MM.1S (cell line): Measurements from ENCODE around the gene LINC00305.

Experiments used
- CTCF ChIP-seq: fragments of 300-600 bp; sonication (generic); IDR thresholded peaks from 2 replicates; pipeline ENCODE4 v1.5.1; 2016; ENCODE audit warnings: antibody characterized with exemption, low read length, mixed read lengths
- EZH2 ChIP-seq: fragments of 300-600 bp; sonication (generic); optimal IDR thresholded peaks from 2 replicates; pipeline ENCODE3; 2017; ENCODE audit warnings: low read depth, mild to moderate bottlenecking, antibody characterized with exemption, low read length, mixed read lengths
- EZH2phosphoT487 ChIP-seq: fragments of 300-600 bp; sonication (generic); IDR thresholded peaks from 2 replicates; pipeline ENCODE4 v1.6.1; 2018; ENCODE audit warnings: antibody characterized with exemption, low read length

- no peak for TF ChIP-seq CTCF
- TF ChIP-seq EZH2: no peak
- TF ChIP-seq EZH2phosphoT487: no peak
Measured at GRCh38 chr18:64091526-64091925, 57.4 kb downstream of the LINC00305 start.
